ENCODE measurements around the gene DNM2. TPM values are rescaled to one million over a fixed set of nuclear protein-coding genes. Genes with fewer than 3 reads are reported as not detected.
A peak's percentile ranks its signal among the peaks of the same experiment; 100 is the strongest.

DNM2 gene
- total RNA-seq, 8 experiments from 2014 or later: 23.2 to 128 (median 45.4) TPM

GRCh38 chr19:10694706-10695307, 23.1 kb upstream of the DNM2 start:
- H3K27ac ChIP-seq: no peak overlapping the region
- in situ Hi-C loops (cut with MboI; ENCODE audit: low pct_unique_long_range_greater_than_20kb in 2 of 9, low sequenced_read_pairs in 9 of 9, unreplicated experiment in 9 of 9): no loop called here
- WGBS, 10 experiments: 41 to 87% (median 49%) methylated on average over 3 to 8 of the region's 16 CpGs
- ATAC-seq (replicated peaks in 6 of 8): no peak
- no peak overlapping the region for H3K4me3 ChIP-seq
- H3K4me1 ChIP-seq (replicated peaks in 1 of 2): peaks cover 0 to 5% of the 10 kb centered on the region in 2 donors

GRCh38 chr19:10695401-10696398, 22.2 kb upstream of the DNM2 start:
- in situ Hi-C loops (cut with MboI; ENCODE audit: low pct_unique_long_range_greater_than_20kb in 2 of 9, low sequenced_read_pairs in 9 of 9, unreplicated experiment in 9 of 9): no loop called here
- peaks cover 0 to 5% of the 10 kb centered on the region in 2 donors for H3K4me1 ChIP-seq (replicated peaks in 1 of 2)
- H3K27ac ChIP-seq: peak overlapping the region in 1 of 2 donors; percentile 9
- WGBS, 10 experiments: 0 to 80% (median 23%) methylated on average over 1 to 29 of the region's 59 CpGs; no CpG with 5 or more reads in 1 of the 10 experiments
- H3K4me3 ChIP-seq: peak overlapping the region; percentile 13 to 28 (median 23)
- peak; percentile 94 to 99 (median 98) for ATAC-seq (replicated peaks in 6 of 8)

DNA sequence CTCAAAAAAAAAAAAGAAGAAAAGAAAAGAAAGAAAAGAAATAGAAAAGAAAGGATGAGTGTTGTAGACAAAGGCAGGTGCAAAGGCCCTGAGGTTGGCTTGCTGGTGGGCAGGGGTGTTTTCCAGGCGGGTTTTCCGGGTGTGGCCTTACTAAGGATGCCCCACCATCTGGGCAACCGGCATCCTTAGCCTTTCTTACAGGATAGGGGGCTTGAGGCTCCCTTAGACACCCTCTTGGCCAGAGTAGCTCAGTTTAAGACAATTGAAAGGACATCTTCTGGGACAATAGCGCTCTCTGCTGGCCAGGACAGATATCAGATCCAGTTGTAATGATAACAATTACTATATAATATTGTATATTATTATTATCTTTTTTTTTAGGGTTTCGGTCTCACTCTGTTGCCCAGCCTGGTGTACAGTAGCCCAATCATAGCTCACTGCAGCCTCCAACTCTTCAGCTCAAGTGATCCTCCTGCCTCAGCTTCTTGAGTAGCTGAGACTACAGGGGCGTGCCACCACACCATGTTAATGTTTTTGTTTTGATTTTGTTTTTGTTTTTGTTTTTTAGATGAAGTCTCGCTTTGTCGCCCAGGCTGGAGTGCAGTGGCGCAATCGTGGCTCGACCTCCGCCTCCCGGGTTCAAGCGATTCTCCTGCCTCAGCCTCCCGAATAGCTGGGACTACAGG, 18.1 kb upstream of the DNM2 start:
- 0 to 76% (median 35%) methylated on average over 3 to 14 of the region's 15 CpGs for WGBS, 10 experiments
- Histone ChIP-seq H3K27ac (no peak overlapping the region), H3K4me3 (no peak overlapping the region), H3K4me1 (replicated peaks in 1 of 2) (peaks cover 0 to 5% of the 10 kb centered on the region in 2 donors)
- in situ Hi-C loops (cut with MboI; ENCODE audit: low pct_unique_long_range_greater_than_20kb in 2 of 9, low sequenced_read_pairs in 9 of 9, unreplicated experiment in 9 of 9): no loop called here
- no peak for ATAC-seq (replicated peaks in 6 of 8)

DNA sequence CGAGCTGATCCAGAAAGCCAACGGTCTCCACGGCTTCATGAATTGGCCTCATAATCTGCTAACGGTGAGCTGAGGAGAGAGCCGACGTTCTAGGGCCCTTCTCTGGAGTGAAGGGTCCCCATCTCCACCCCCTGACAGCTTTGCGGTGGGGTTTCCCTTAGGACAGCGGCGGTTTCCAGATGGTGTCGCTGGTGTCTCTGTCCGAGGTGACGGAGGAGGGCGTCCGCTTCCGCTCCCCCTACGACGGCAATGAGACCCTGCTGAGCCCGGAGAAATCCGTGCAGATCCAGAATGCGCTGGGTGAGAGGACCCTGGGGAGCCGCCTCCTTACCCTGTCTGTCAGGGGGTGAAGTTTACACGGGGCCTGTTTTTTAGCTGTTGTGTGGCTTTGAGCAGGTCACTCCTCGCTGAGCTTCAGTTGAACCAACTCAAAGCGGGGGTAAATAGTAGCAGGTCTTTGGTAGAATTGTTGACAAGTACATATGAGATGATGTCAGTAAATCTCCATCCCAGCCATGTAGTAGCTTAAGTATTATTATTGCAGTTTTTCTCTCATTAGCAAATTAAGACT, 15.8 kb upstream of the DNM2 start:
- ATAC-seq (replicated peaks in 6 of 8): peak; percentile 25 to 83 (median 72)
- H3K4me1 ChIP-seq (replicated peaks in 1 of 2): no peaks in the 10 kb centered on the region
- 0 to 21% (median 6%) methylated on average over 1 to 12 of the region's 24 CpGs; no CpG with 5 or more reads in 2 of the 10 experiments for WGBS, 10 experiments
- in situ Hi-C loops (cut with MboI; ENCODE audit: low pct_unique_long_range_greater_than_20kb in 2 of 9, low sequenced_read_pairs in 9 of 9, unreplicated experiment in 9 of 9): no loop called here
- peak overlapping the region; percentile 57 to 96 (median 93) for H3K4me3 ChIP-seq
- peak overlapping the region; percentile 84 to 97 for H3K27ac ChIP-seq

GRCh38 chr19:10706990-10707389, 10.9 kb upstream of the DNM2 start:
- Histone ChIP-seq H3K4me1 (replicated peaks in 1 of 2) (no peaks in the 10 kb centered on the region), H3K27ac (no peak overlapping the region), H3K4me3 (no peak overlapping the region)
- no peak for ATAC-seq (replicated peaks in 6 of 8)
- whole genome bisulfite sequencing, 10 experiments: 85 to 93% (median 93%) methylated on average over 3 to 6 of the region's 12 CpGs; no CpG with 5 or more reads in 7 of the 10 experiments
- in situ Hi-C loops (cut with MboI; ENCODE audit: low pct_unique_long_range_greater_than_20kb in 2 of 9, low sequenced_read_pairs in 9 of 9, unreplicated experiment in 9 of 9): no loop called here

- no peak overlapping the region for H3K27ac ChIP-seq
- no peaks in the 10 kb centered on the region for H3K4me1 ChIP-seq (replicated peaks in 1 of 2)
- H3K4me3 ChIP-seq: no peak overlapping the region
- ATAC-seq (replicated peaks in 6 of 8): peak in 2 of 8 experiments; percentile 10 to 22
- 91 to 100% (median 97%) methylated on average over 2 to 11 of the region's 16 CpGs; no CpG with 5 or more reads in 4 of the 10 experiments for WGBS, 10 experiments
- in situ Hi-C loops (cut with MboI; ENCODE audit: low pct_unique_long_range_greater_than_20kb in 2 of 9, low sequenced_read_pairs in 9 of 9, unreplicated experiment in 9 of 9): no loop called here
These were observed 10.4 kb upstream of the DNM2 start for GRCh38 chr19:10707440-10707839.

DNA sequence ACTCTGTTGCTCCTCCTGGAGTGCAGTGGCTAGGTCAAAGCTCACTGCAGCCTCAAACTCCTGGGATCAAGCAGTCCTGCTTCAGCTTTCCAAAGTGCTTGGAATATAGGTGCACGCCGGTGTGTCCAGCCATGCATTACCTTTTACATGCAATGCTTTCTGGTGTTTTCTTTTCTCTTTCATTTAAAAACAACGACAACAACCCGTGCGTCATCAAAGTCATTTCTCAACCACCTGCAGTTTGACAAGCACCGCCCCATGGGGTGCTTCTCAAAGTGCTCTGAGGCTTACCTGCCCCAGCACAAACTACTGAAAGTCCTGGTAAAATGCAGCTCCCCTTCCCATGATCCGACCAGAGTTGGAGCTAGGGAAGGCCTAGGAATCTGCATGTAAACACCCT, 9.6 kb upstream of the DNM2 start:
- Histone ChIP-seq H3K4me1 (replicated peaks in 1 of 2) (no peaks in the 10 kb centered on the region), H3K27ac (no peak overlapping the region), H3K4me3 (no peak overlapping the region)
- in situ Hi-C loops (cut with MboI; ENCODE audit: low pct_unique_long_range_greater_than_20kb in 2 of 9, low sequenced_read_pairs in 9 of 9, unreplicated experiment in 9 of 9): no loop called here
- 93 to 100% (median 98%) methylated on average over 1 to 7 of the region's 7 CpGs; no CpG with 5 or more reads in 3 of the 10 experiments for WGBS, 10 experiments
- ATAC-seq (replicated peaks in 6 of 8): no peak

GRCh38 chr19:10712045-10712444, 5.8 kb upstream of the DNM2 start:
- H3K4me3 ChIP-seq: no peak overlapping the region
- no peak overlapping the region for H3K27ac ChIP-seq
- WGBS, 10 experiments: 68 to 80% (median 70%) methylated on average over 1 to 3 of the region's 14 CpGs; no CpG with 5 or more reads in 7 of the 10 experiments
- no peaks in the 10 kb centered on the region for H3K4me1 ChIP-seq (replicated peaks in 1 of 2)
- in situ Hi-C loops (cut with MboI; ENCODE audit: low pct_unique_long_range_greater_than_20kb in 2 of 9, low sequenced_read_pairs in 9 of 9, unreplicated experiment in 9 of 9): no loop called here
- ATAC-seq (replicated peaks in 6 of 8): peak in 3 of 8 experiments; percentile 2 to 28 (median 9)

DNA sequence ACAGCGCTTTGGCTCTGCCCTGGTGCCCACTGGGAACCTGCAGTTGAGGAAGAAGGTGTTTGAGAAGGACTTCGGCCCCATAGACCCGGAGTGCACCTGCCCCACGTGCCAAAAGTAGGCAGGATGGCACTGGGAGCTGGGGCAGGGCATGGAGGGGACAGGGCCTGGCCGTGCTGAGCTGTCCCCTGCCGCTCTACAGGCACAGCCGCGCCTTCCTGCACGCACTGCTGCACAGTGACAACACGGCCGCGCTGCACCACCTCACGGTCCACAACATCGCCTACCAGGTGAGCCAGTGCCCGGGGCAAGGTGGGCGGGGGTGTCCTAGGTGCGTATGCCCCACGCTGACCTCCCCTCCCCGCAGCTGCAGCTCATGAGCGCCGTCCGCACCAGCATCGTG, 5.1 kb upstream of the DNM2 start:
- no peaks in the 10 kb centered on the region for H3K4me1 ChIP-seq (replicated peaks in 1 of 2)
- no CpG with 5 or more reads among the region's 23 CpGs for WGBS, 10 experiments
- no peak for ATAC-seq (replicated peaks in 6 of 8)
- in situ Hi-C loops (cut with MboI; ENCODE audit: low pct_unique_long_range_greater_than_20kb in 2 of 9, low sequenced_read_pairs in 9 of 9, unreplicated experiment in 9 of 9): no loop called here
- no peak overlapping the region for H3K4me3 ChIP-seq
- no peak overlapping the region for H3K27ac ChIP-seq

DNA sequence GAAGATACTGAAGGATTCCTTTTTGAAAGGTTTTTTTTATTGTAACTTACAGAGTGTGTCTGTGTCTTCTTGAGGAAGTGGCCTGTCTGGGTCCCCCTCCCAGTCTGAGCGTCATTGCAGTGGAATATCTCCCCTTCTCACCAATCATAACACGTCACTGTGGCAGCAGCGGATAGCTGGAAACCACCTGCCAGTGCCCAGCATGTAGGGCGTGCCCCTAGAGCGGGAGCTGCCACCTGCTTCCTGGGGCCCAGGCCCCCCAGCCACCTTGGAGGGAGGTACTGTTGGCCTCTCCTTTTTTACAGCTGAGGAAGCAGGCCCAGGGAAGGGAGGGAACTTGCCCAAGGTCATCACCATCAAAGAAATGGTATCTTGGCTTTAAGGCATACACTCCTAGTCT, 4.6 kb upstream of the DNM2 start:
- Histone ChIP-seq H3K4me1 (replicated peaks in 1 of 2) (no peaks in the 10 kb centered on the region), H3K4me3 (no peak overlapping the region), H3K27ac (no peak overlapping the region)
- 78 to 100% (median 95%) methylated on average over 2 to 5 of the region's 5 CpGs; no CpG with 5 or more reads in 5 of the 10 experiments for WGBS, 10 experiments
- no peak for ATAC-seq (replicated peaks in 6 of 8)
- in situ Hi-C loops (cut with MboI; ENCODE audit: low pct_unique_long_range_greater_than_20kb in 2 of 9, low sequenced_read_pairs in 9 of 9, unreplicated experiment in 9 of 9): no loop called here

- in situ Hi-C loops (cut with MboI; ENCODE audit: low pct_unique_long_range_greater_than_20kb in 2 of 9, low sequenced_read_pairs in 9 of 9, unreplicated experiment in 9 of 9): no loop called here
- H3K4me3 ChIP-seq: peak overlapping the region; percentile 2 to 17 (median 5)
- ATAC-seq (replicated peaks in 6 of 8): no peak
- H3K4me1 ChIP-seq (replicated peaks in 1 of 2): peaks cover 9 to 11% of the 10 kb centered on the region in 2 donors
- WGBS, 10 experiments: 0 to 80% (median 41%) methylated on average over 1 to 10 of the region's 12 CpGs; no CpG with 5 or more reads in 4 of the 10 experiments
- peak overlapping the region; percentile 4 to 70 for H3K27ac ChIP-seq
These were observed 874 bp upstream of the DNM2 start for GRCh38 chr19:10717054-10717355.

DNA sequence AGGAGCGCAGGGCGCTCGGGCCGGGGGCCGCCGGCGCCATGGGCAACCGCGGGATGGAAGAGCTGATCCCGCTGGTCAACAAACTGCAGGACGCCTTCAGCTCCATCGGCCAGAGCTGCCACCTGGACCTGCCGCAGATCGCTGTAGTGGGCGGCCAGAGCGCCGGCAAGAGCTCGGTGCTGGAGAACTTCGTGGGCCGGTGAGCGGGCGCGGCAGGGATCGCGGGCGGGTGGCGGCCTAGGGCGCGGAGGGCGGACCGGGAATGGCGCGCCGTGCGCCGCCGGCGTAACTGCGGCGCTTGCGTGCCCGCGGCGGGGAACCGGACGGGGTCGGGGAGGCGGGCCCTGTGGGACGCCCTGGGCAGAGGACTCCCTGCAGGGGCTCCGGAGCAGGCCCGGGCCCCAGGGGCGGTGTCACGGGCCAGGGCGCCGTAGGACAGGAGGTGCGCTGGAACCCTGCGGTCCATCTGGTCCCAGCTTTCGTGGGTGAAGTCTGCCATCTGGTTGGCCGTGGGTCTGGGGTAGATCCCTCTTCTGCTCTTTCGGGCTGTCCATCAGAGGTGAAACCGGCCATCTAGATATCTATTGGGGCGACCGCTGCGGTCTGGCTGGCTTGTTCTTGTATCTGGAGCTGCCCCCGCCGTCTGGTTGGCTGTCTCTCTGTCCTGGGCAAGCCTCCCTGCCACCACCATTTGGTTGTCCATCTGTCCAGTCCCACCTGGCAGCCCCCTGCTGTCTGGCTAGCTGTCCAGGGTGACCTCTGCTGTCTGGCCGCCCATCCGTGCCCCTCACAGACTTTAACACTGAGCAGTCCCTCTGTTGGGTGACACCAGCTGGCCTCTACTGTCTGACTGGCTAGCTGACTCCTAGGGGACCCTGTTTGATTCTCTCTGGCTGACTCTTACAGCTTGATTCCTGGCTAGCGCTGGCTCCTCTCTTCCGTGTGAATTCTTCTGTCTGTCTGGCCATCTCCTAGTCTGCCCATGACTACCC, 622 bp downstream of the DNM2 start:
- WGBS, 10 experiments: 0 to 18% (median 2%) methylated on average over 4 to 9 of the region's 70 CpGs; no CpG with 5 or more reads in 5 of the 10 experiments
- peak overlapping the region; percentile 63 to 95 (median 86) for H3K4me3 ChIP-seq
- peak; percentile 0 to 17 (median 3) for ATAC-seq (replicated peaks in 6 of 8)
- peaks cover 9 to 11% of the 10 kb centered on the region in 2 donors for H3K4me1 ChIP-seq (replicated peaks in 1 of 2)
- peak overlapping the region; percentile 83 to 89 for H3K27ac ChIP-seq
- in situ Hi-C loops (cut with MboI; ENCODE audit: low pct_unique_long_range_greater_than_20kb in 2 of 9, low sequenced_read_pairs in 9 of 9, unreplicated experiment in 9 of 9): no loop called here

Measured in motor neuron (in vitro differentiated cells).